Panc1 (cell line): ENCODE measurements around the gene IFNL3.

ENCODE experiments used
- POLR2AphosphoS5 ChIP-seq: IDR thresholded peaks from 2 replicates; pipeline ENCODE4 v1.6.1; 2012; ENCODE audit warnings: mild to moderate bottlenecking, low read depth, low read length, moderate library complexity
- TF ChIP-seq, protein P1 (sequence below): fragments of 450-650 bp; IDR thresholded peaks from 2 replicates; pipeline ENCODE4 v1.5.1; 2017; ENCODE audit warnings: mild to moderate bottlenecking

GRCh38 chr19:39200066-39200802 is 44.6 kb downstream of the IFNL3 start:
- TF ChIP-seq, protein P1, sequence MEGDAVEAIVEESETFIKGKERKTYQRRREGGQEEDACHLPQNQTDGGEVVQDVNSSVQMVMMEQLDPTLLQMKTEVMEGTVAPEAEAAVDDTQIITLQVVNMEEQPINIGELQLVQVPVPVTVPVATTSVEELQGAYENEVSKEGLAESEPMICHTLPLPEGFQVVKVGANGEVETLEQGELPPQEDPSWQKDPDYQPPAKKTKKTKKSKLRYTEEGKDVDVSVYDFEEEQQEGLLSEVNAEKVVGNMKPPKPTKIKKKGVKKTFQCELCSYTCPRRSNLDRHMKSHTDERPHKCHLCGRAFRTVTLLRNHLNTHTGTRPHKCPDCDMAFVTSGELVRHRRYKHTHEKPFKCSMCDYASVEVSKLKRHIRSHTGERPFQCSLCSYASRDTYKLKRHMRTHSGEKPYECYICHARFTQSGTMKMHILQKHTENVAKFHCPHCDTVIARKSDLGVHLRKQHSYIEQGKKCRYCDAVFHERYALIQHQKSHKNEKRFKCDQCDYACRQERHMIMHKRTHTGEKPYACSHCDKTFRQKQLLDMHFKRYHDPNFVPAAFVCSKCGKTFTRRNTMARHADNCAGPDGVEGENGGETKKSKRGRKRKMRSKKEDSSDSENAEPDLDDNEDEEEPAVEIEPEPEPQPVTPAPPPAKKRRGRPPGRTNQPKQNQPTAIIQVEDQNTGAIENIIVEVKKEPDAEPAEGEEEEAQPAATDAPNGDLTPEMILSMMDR, result no peak
- no peak for TF ChIP-seq POLR2AphosphoS5
